GM19455 (cell line): ENCODE data around the gene CGREF1.
"Not testable (repeated sequence)": the region's sequence is repeated elsewhere in the genome, so short reads cannot be mapped to it uniquely, and the experiment has no call there.

Experiments
- ATAC-seq: cut with Tn5 transposase; IDR thresholded peaks from one replicate; pipeline ENCODE4 v1.9.1; 2021; ENCODE audit not compliant: unreplicated experiment

Gene CGREF1

DNA sequence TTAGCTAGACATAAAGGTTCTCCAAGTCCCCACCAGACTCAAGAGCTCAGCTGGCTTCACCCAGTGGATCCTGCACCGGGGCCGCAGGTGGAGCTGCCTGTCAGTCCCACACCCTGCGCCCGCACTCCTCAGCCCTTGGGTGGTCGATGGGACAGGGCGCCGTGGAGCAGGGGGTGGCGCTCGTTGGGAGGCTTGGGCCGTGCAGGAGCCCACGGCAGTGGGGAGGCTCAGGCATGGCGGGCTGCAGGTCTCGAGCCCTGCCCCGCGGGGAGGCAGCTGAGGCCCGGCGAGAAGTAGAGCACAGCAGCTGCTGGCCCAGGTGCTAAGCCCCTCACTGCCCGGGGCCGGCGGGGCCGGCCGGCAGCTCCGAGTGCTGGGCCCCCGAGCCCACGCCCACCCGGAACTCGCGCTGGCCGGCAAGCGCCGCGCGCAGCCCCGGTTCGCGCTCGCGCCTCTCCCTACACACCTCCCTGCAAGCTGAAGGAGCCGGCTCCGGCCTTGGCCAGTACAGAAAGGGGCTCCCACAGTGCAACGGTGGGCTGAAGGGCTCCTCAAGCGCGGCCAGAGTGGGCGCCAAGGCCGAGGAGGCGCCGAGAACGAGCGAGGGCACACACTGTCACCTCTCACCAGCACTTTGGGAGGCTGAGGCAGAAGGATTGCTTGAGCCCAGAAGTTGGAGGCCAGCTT is 7.4 kb downstream of the CGREF1 start:
- ATAC-seq: not testable (repeated sequence)

DNA sequence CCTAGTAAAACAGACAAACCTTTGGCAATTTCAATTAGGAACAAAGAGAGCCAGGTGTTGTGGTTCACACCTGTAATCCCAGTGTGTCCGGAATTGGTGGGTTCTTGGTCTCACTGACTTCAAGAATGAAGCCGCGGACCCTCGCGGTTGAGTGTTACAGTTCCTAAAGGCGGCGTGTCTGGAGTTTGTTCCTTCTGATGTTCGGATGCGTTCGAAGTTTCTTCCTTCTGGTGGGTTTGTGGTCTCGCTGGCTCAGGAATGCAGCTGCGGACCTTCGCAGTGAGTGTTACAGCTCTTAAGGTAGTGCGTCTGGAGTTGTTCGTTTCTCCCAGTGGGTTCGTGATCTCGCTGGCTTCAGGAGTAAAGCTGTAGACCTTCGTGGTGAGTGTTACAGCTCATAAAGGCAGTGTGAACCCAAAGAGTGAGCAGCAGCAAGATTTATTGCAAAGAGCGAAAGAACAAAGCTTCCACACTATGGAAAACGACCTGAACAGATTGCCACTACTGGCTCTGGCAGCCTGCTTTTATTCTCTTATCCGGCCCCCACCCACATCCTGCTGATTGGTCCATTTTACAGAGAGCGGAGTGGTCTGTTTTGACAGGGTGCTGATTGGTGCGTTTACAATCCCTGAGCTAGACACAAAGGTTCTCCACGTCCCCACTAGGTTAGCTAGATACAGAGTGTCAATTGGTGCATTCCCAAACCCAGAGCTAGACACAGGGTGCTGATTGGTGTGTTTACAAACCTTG is 8.2 kb downstream of the CGREF1 start:
- ATAC-seq: not testable (repeated sequence)

DNA sequence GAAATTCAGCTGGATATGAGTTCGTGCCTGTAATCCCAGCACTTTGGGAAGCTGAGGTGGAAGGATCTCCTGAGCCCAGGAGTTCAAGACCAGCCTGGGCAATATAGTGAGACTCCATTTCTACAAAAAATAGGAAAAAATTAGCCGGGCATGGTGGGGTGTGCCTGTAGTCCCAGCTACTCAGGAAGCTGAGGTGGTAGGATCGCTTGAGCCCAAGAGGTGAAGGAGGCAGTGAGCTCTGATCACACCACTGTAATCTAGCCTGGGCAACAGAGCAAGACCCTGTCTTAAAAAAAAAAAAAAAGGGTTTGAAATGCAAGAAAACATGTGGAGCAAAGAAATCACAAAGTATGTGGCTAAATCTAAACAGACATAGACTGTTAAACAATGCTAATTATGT is 9.8 kb downstream of the CGREF1 start:
- no peak for ATAC-seq

DNA sequence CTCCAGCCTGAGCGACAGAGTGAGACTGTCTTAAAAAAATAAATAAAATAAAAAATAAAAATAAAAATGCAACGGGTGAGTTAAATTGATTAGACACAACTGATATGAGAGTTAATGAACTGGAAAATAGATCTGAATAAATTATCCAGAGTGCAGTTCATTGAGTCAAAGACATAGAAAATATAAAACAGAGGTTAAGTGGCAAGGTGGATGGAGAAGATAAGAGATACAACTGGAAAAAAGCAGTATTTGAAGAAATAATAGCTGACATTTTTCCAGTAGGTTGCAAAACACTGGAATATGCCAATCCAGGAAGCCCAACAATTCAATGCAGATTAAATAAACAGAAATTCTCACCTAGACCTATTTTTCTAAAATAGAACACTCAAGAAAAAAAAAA is 10.7 kb downstream of the CGREF1 start:
- no peak for ATAC-seq

DNA sequence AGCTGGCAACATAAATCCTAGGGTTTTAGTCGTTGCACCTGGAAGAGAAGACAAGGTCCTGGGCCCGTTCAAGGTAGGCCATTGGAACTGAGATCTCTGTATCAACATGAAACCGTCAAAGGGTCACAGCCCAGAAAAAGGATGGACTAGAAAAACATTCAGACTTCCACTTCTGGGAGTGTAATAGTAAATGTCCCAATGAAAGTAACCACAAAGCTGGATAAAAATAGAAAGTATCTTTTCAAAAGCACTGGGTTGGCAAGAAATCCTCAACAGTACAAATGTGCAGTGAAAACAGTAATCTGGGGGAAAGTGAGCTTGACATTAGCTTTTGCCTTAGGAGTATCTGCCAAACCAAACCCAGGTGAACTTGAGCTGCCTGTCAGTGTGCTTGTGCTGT is 12.9 kb downstream of the CGREF1 start:
- ATAC-seq: no peak

DNA sequence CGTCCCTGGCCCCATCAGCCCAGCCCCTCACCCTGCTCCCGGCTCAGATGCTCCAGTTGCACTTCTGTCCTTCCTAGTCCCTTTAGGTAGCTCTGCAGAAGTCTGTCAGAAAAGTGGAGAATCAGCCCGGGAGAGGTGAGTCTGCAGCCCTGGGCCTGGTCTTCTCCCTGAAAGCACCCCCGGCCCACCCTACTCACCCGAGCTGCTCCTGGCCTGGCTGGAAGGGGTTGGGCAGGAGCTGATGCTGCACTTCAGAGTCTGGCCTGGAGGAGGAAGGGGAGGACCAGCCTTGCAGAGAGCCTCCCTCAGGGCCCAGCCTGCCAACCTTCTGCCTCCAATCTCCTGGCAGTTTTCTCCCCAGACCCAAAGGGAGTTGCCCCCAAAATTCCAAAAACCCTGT is 16.6 kb downstream of the CGREF1 start:
- no peak for ATAC-seq

DNA sequence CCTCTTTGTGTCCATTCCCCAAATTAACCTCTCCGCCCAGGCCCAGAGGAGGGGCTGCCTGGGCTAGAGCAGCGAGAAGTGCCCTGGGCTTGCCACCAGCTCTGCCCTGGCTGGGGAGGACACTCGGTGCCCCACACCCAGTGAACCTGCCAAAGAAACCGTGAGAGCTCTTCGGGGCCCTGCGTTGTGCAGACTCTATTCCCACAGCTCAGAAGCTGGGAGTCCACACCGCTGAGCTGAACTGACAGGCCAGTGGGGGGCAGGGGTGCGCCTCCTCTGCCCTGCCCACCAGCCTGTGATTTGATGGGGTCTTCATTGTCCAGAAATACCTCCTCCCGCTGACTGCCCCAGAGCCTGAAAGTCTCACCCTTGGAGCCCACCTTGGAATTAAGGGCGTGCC is 18.9 kb downstream of the CGREF1 start:
- ATAC-seq: no peak

DNA sequence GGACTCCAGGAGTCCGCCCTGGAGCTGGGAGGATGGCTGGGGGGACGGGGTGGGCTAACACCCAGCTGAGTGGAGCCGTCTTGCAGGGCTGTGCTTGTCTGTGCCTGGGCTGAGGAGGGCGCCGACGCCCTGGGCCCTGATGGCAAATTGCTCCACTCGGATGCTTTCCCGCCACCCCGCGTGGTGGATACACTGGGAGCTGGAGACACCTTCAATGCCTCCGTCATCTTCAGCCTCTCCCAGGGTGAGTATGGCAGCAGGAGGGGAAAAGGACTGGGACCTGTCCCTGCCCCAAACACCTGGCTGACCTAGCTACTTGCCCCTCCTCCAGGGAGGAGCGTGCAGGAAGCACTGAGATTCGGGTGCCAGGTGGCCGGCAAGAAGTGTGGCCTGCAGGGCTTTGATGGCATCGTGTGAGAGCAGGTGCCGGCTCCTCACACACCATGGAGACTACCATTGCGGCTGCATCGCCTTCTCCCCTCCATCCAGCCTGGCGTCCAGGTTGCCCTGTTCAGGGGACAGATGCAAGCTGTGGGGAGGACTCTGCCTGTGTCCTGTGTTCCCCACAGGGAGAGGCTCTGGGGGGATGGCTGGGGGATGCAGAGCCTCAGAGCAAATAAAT is 19.5 kb downstream of the CGREF1 start:
- ATAC-seq: no peak

DNA sequence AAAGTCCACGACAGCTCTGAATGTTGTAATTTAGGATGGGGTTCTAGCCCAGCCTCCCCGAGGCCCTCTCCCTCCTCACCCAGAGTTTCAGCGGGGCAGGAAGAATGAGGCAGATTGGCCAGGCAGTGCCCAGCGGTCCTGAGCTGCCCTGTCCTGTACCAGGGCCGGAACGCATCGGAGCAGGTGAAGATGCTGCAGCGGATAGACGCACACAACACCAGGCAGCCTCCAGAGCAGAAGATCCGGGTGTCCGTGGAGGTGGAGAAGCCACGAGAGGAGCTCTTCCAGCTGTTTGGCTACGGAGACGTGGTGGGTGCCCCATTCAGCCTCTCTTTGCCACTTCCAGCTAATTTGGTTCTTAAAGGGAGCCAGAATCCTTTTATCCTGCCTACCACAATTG is 21.6 kb downstream of the CGREF1 start:
- no peak for ATAC-seq

DNA sequence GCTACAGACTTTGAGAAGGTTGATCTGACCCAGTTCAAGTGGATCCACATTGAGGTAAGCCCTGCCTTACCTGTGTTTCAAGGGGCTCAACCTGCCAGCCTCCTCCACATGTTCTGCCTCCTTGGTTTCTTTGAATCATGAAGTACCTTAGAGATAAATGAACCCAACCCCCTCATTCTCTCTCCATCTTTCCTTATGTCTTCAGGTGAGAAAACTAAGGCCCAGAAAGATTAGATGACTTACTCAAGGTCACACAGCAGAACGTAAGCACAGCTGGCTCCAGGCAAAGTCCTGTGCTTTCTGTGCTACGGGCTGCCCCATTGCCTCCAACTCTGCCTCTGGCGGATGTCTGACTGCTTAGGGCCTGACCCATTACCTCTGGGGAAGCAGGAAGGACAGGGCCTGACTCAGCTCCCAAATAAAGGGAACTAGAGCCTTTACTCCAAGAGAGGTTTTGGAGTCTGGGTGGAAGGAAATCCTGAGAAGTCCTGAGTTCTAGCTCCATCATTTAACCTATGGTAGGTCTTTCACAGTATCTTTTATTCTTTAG is 22.1 kb downstream of the CGREF1 start:
- no peak for ATAC-seq

DNA sequence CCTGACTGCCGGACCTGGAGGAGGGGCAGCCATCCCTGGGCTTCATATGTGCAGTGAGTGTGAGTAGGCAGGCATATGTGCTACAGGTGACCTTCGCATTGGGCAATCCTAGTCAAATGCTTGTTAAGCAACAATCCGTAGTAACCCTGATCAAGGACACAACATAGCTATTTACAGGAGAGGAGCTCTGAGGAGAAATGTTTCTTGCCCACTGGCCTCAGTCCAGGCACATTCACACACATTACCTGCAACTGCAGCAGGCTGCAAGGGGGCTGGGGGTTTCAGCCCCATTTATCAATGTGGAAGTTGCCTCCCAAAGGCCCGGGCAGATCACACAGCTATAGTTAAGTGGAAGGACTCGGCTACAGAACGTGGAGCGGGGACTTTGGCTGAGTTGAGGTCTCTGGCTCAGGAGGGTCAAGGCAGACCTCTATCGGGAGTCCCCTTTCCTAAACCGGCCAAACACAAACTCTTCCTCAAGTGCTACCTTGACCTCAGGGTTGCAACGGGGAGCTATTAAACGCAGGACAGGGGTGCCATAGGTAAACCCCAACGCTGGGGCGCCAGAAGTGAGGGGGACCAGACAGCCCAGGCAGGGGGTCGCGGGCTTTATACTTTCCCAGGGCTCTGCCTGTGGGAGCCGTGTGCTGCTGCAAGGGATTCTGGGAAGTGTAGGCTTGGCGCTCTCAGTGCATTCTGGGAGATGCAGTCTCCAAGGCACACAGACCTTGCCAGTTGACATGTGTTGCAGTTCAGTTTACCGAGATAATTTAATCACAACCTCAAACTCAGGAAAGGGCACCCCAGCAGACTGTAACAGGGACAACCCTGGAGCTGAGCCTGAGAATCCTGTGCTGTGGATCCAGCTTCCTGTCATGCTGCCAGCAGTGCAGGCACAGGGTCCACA is 22.9 kb downstream of the CGREF1 start:
- ATAC-seq: no peak

DNA sequence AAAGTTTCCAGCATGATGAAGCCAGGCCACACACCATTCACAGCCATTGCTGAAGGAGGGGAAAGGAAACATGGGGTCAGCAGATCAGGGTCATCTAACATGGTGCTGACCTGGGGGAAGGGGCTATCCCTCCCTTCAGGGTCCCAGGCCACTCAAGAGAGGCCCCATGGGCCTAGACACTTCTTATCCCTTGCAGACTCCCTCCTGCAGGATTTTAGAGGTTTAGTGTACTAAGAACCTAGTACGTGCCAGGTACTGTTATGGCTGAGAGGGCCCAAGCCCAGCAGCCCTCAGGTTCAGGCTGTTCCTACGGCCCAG is 23.5 kb downstream of the CGREF1 start:
- ATAC-seq: no peak

DNA sequence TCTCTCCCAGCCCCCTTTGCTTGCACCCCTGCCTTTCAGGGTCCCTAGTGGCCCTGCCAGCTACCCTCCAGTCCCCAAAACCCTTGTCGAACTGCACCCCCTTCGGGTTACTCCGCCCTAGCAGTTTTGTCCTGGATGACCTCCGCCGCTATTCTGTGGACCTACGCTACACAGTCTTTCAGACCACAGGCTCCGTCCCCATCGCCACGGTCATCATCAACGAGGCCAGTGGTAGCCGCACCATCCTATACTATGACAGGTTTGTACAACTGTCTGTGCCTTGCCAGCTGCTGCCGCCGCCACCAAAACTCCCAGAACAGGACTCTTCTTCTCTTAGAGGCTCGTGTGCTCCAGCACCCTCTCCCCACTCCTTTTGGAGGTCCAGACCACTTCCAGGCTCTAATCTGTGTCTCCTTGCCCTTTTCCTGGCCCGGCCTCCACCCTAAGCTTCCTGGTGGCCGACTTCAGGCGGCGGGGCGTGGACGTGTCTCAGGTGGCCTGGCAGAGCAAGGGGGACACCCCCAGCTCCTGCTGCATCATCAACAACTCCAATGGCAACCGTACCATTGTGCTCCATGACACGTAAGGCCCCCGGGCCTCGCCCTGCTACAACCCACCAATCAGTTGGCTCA is 24.5 kb downstream of the CGREF1 start:
- no peak for ATAC-seq

DNA sequence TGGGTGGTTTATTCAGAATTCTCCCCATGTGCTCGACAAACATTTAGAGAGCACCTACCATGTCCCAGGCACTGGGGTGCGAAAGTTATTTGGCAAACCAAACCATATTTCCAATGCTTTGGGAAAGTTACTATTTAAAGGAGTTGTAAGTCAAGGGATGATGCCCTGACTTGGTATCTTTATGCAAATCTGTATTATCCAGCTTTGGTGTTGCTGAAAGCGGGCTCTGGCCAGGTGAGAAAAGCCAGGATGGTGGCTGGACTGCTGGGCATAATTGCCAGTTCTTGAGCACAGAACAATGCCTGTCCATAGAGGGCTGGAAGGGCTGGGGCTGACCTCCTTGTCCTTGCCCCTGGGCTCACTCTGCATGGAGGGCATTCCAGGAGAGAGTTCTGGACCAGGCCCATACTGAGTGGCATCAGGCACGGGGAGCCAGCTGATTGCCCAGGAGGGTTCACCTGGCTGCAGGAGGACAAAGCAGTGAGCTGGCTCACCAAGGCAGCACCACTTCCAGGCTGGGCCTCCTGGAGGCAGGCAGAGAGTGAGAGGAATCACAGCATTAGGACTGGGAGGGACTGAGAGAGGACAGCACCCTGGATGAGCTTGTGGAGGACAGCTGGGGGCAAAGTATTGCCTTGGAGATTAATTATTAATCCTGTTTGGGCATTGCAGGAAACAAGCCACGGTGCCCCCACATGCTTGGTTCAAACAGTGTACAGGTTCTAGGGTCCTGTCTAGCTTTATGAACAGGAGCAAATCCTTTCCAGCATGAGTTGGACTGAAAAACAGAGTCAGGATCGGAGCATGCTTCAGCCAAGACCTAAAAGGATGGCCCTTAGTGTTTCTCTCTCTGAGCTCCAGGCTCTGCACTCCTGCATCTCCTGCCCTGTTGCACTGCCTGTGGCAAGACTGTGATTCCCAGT is 25.2 kb downstream of the CGREF1 start:
- no peak for ATAC-seq

DNA sequence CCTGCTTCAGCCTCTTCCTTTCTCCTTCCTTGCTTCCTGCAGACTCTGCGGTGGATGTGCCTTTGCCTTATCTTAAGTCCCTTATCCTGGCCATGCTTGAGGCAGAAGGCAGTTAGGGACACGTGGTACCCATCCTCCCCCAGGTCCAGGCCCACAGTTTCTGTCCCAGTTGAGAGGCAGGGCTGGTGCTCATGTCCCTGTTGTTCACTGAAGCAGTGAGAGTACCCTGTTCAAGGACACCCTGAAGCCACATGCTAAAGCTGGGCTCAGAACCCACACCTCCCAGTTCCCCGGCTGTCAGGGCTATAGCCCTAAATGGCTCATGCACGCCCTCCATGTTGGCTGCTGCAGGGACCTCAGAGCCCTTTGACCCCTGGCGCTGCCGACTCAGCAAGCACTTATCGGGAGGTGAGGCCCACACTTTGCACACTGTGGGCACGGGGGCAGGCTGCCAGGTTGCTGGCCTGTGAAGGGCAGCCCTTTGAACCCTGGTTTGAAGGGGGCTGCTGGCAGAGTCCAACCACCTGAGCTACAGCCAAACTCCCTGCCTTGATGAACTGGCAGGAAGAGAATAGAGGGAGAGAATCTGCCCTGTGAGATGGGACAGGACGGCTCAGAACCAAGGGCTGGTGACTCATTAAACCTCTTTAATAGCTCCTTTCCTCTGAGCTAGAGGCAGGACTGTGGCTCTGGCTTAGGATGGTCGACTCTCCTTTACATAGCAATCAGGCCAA is 26.1 kb downstream of the CGREF1 start:
- no peak for ATAC-seq

DNA sequence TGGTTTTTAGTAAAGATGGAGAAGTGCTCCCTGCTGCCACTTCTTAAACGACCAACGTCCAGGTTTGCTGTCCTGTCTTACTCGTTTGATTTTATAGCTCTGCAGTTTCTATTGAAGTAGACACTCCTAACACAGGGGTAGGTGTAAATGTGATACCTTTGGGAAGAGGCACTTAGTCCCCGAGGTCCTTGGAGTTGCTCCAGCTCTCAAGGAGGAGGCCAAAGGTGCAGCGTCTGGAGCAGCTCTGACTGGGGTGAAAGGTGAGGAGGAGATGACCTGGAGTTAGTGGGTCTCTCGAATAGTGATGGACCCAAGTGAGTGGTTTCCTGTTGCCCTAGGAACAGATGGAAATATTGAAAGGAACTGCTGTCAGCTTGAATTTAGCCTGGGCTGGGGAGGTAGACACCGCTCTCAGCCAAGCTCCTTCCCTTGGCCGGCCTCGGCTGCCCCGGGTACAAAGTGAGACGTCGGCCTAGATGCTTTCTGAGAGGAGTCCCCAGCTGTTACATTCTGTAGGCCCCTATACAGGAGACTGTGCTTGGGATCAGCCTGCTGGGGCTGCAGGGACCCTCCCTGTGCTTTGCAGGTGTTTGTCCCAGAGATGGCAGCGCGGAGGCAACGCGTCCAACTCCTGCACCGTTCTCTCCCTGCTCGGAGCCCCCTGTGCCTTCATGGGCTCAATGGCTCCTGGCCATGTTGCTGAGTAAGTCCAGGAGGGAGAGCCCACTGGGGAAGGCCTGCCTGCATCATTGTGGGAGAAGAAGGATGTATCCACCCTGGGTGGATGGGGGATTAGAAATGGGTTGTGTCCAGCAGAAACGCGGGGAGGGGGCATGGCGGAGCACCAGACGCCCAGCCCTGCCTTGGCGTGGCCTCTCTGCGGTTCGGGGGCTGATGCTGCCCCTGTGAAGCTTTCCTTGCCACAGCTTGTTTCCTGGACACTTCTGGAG is 26.9 kb downstream of the CGREF1 start:
- no peak for ATAC-seq

DNA sequence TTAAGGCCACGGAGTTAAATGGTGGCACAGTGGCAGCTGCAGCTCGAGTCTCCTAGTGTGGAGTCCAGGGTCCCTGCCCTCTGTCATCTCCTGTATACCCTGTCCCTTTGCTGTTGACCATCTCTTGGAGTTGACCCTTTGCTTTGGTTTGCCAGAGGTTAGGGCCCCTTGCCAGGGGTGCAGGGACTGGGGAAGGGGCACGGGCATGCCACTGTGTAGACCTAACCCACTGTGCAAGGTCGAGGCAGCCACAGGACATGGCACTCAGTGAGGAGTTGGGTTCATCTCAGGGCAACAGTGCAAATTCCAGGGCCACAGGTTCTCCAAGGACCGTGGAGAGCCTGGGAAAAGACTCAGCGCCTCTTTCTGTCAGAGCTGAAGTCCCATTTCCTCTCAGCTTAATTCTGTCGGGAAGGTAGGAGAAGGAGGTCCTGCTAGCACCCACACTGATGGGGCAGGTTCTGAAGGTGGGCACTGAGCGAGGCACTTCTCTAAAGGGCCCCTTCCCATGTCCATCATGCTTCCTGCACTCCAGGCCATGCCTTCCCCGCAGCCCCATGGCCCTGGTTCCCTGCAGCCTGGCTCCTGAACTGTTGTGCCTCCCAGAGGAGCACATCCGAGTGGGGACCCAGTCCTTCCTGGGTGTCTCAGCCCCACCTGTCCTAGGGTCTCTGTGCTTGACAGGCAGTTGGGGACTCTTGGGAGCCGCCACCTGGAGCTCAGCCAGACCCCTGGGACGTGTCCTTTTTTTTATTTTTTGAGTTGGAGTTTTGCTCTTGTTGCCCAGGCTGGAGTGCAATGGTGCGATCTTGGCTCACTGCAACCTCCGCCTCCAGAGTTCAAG is 29.6 kb downstream of the CGREF1 start:
- no peak for ATAC-seq
